Myocyte (in vitro differentiated cells): ENCODE data around the gene OR2H2. TPM values are rescaled to one million over a fixed set of nuclear protein-coding genes. Genes with fewer than 3 reads are reported as not detected.
A peak's percentile ranks its signal among the peaks of the same experiment; 100 is the strongest.

Source experiments
- DNase-seq: peaks from one replicate; pipeline ENCODE4 v3.0.0-alpha.2; 2012; ENCODE audit warnings: low read depth
- total RNA-seq: library from RNA; depleted of rRNA; stranded (reverse); fragments of >200 nt; gene quantifications from 2 replicates; pipeline ENCODE4 v1.2.3, GENCODE V29; 2014

The OR2H2 gene
- total RNA-seq, 1 donor from 2014 or later, result not detected

GRCh38 chr6:29590218-29590808 lies 5.4 kb downstream of the OR2H2 start:
- no peak for DNase-seq

GRCh38 chr6:29591677-29592076 lies 6.8 kb downstream of the OR2H2 start:
- DNase-seq, result no peak

GRCh38 chr6:29593199-29593855 lies 8.4 kb downstream of the OR2H2 start:
- no peak for DNase-seq

GRCh38 chr6:29596381-29596900 lies 11.5 kb downstream of the OR2H2 start:
- DNase-seq, result no peak

- DNase-seq, result no peak
These were observed 12.3 kb downstream of the OR2H2 start for GRCh38 chr6:29597184-29597583.

- DNase-seq, result no peak
These were observed 13.3 kb downstream of the OR2H2 start for GRCh38 chr6:29598172-29598747.

GRCh38 chr6:29602564-29603361 lies 17.8 kb downstream of the OR2H2 start:
- DNase-seq, result peak; percentile 6

- DNase-seq, result no peak
These were observed 18.5 kb downstream of the OR2H2 start for GRCh38 chr6:29603456-29603855.

GRCh38 chr6:29603930-29604329 lies 19.0 kb downstream of the OR2H2 start:
- DNase-seq, result peak; percentile 65

GRCh38 chr6:29608131-29608530 lies 23.2 kb downstream of the OR2H2 start:
- no peak for DNase-seq

- peak; percentile 46 for DNase-seq
These were observed 25.6 kb downstream of the OR2H2 start for GRCh38 chr6:29610540-29610939.

GRCh38 chr6:29611426-29611825 lies 26.5 kb downstream of the OR2H2 start:
- DNase-seq, result no peak

GRCh38 chr6:29617782-29618554 lies 33.0 kb downstream of the OR2H2 start:
- no peak for DNase-seq

- no peak for DNase-seq
These were observed 34.7 kb downstream of the OR2H2 start for GRCh38 chr6:29619578-29620160.

GRCh38 chr6:29620630-29621029 lies 35.7 kb downstream of the OR2H2 start:
- no peak for DNase-seq

- DNase-seq, result no peak
These were observed 39.6 kb downstream of the OR2H2 start for GRCh38 chr6:29624520-29624961.

- no peak for DNase-seq
These were observed 40.5 kb downstream of the OR2H2 start for GRCh38 chr6:29625337-29625930.

- DNase-seq, result no peak
These were observed 42.2 kb downstream of the OR2H2 start for GRCh38 chr6:29626948-29627754.

- peak; percentile 59 for DNase-seq
These were observed 43.0 kb downstream of the OR2H2 start for GRCh38 chr6:29627755-29628418.
